Left hindlimb (tissue), 1 donor: ENCODE data around the gene ALPL.

Source experiments
- DNase-seq: peaks from one replicate; pipeline ENCODE4 v3.0.0-alpha.2; 2018

Gene ALPL

DNA sequence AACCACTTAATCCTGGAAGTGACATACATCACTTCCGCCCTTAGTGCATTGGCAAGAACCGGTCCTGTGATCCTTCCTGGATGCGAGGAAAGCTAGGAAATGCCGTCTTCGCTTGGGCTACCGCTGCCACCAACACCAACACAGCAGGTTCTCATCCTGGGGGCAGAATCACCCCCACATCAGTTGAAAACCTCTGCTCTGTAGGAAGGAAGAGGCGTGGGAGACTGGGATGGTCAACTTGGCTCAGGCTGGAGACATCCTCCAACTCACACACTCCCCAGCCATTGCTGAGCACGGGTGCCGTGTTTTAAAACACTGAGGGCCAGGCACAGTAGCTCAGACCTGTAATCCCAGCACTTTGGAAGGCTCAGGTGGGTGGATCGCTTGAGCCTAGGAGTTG, 74.9 kb downstream of the ALPL start:
- no peak for DNase-seq

DNA sequence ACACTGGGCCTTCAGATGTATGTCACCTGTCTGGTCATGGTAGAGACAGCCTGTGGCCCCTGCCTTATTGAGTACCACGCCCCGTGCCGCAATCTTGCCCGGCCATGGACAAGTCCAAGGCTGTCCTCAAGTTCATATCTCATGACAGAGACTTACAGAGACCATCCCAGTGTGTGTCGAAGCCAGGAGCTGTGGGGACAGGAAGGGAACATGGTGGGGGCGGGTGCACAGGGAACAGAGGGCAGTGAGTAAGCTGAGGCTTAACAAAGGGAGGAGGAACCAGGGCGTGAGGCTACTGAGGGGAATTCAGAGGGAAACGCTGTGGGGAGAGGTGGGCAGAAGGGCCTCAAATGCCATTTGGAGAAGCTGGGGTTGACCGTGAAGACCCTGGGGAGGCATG, 75.8 kb downstream of the ALPL start:
- no peak for DNase-seq

- no peak for DNase-seq
Measured at GRCh38 chr1:21586222-21586621, 77.0 kb downstream of the ALPL start.

- peak; percentile 83 for DNase-seq
Measured at GRCh38 chr1:21586846-21587601, 77.8 kb downstream of the ALPL start.

DNA sequence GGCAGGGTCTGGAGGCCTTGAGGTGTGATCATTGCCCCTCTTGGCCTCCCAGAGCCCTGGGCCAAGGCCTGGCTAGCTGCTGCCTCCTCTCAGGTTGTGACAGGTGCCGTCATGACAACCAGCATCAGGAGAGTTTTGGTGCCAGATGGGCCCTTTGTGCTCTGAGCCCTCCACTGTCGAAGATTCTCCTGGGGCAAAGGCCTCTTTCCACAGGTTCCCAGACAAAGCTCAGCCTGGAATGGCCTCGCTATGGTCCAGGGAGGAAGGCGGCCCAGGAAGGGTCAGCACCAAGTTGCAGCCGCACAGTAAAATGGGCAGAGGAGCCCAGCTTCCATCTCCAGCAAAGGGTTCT, 78.4 kb downstream of the ALPL start:
- no peak for DNase-seq

- no peak for DNase-seq
Measured at GRCh38 chr1:21589618-21590017, 80.4 kb downstream of the ALPL start.

- peak; percentile 79 for DNase-seq
Measured at GRCh38 chr1:21590126-21590880, 81.1 kb downstream of the ALPL start.

DNA sequence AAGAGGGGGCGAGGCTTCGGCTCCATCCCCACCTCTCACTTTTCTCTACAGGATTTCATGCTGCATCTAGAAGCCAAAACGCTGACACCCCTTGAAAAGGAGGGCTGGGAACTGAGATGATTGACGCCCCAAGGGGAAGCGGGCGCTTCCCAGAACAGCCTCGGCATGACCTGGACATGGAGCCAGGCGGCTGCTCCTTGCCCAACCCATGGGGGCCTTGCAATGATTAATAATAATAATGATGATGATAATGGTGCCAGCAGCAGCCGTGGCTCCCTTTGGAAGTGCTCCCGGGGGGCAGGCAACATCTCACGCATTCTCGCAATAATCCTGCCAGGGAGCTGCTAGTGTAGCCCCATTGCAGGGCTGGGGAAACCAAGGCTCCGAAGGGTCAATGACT, 81.7 kb downstream of the ALPL start:
- DNase-seq, result no peak

GRCh38 chr1:21592086-21592865, 83.1 kb downstream of the ALPL start:
- no peak for DNase-seq

GRCh38 chr1:21593231-21593630, 84.0 kb downstream of the ALPL start:
- no peak for DNase-seq

DNA sequence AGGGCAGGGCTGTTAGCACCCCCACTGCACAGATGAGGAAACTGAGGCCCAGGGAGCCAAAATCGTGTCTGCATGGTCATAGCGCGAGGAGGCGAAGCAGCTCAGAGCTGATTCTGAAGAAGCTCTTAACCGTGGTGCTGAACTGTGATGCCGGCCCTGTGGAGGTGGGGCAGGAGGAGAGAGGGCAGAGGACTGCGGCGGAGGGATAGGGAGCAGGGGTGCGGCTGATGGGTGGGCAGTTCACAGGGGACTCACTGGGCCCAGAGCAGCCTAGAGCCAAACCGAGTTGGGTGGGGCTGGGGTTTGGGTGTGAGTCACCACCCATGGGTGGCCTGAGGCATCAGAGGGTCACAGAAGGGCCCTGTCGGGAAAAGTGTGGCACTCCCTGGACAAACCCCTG, 85.3 kb downstream of the ALPL start:
- DNase-seq, result no peak

DNA sequence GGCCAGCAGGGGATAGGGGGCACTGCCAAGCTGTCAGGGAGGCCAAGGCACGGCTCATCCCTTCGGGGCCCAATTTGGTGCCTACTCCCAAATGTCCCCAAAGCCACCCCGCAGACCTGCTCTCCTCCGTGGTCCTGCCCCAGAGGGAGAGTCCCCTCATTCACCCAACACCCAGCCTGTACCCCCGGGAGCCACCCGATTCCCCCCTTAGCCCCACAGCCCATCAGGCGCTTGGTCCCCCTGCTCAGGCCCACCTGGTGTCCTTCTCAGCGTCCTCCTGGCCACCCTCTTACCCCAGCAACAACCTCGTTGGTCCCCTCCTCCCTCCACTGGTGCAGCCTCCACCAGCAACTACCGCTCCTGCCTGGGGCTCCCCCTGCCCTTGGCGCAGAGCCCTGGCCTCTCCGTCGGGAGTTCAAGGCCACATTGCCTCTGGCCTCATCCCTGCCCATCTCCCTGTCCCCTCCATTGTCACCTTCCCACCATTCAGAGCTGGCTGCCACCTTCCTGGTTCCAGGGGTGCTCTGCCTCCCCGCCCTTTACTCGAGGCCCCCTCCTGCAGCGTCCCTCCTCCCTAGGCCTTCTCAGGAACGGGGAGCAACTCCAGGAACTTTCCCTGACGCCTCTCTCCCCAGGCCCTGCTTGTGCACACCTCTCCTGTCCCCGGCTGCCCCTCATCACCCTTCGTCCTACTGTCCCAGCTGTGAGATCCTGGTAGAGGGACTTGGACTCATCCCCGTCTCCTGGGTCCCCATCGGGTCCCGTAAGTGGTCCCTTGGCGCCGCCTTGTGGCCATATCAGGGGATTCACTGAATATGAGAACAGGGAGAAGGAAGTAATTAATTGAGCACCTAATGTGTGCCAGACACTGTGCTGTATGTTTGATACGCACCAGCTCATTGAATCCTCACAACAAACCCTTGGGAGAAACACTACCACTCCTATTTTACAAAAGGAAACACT, 86.0 kb downstream of the ALPL start:
- DNase-seq, result no peak

DNA sequence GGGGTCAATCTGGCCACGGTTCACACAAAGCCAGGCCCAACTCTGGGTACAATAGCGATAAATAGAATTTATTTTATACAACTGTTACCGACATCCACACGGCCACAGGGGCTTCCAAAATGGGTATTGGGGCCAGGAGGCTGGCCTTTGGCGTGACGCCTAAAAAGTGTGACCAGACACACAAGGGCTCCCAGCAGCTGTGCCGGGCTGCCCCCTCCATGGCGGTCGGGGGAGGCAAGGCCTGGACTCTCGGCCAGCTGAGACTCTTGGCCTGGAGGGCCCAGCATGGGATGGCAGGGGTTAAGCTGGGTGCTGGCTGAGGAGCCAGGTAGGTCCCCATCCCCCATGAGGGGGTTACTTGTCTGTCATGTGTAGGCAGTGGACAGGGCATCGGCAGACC, 87.0 kb downstream of the ALPL start:
- no peak for DNase-seq

DNA sequence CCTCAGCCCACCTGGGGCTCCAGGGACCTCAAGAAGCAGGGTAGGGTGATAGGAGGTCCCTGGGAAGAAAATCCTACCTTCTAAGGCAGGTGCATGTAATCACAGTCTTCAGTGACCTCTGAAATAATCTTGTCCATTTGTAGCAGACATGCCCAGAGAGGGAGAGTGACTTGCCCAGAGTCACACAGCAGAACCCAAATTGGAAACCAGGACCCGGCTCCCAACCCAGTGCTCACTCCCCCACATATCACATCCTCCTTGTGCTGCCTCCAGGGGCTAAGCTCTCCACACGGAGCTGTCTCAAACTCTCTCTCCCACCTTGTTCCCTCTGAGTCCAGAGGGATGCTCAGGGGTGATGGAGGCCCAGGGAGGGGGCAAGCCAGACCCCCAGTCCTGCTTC, 87.4 kb downstream of the ALPL start:
- no peak for DNase-seq

DNA sequence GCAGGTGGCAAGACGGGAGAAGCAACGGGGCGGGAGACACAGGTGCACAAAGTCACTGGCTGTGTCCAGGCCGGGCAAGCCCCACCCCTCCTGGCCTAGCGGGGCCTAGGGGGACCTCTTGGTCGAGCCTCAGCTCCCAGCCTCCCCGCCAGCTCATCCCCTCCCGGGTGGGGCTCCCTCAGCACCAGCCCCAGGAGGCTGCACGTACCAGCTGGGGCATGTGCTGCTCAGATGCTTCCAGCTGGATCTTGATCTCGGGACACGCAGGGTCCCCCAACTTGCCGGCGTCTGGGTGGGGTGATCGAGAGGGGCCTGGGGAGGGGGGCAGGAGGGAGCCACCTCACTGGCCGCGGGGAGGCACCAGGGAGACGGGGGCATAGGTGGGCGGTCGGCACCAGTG, 88.5 kb downstream of the ALPL start:
- DNase-seq, result no peak

DNA sequence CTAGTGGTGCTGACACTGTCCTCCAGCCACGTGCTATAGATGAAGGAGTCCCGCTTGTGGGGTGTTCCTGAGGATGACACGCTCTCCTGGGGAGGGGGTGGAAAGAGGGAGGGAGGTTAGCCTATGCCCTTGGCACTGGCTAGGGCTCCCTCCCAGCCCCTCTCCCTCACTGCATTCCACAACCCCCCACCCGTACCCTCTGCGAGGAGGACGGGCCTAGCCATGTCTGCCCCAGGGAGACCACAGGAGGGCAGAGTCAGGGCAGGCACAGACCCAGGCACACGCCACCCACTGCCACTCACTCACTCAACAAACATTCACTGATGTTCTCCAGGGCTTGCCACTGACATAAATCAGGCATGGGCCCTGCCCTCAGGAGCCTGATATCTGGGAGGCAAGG, 89.2 kb downstream of the ALPL start:
- DNase-seq, result no peak

DNA sequence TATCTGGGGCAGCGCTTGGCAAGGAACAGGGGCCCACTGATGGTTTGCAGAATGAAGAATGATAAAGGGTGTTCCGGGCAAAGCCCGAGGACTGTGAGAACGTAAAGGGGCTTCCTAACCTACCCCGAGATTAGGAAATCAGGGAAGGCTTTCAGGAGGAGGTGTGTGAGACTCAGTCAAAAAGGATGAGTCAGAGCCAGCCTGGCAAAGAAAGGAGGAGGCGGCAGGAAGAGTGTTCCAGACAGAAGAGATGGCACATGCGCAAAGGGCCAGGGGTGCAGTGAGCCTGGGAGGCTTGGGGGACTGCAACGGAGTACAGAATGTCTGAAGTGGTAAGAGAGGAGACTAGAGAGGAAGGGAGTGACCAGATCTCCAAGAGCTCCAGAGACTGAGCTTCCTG, 89.7 kb downstream of the ALPL start:
- no peak for DNase-seq

GRCh38 chr1:21599402-21599801, 90.2 kb downstream of the ALPL start:
- DNase-seq, result no peak

GRCh38 chr1:21601278-21602048, 92.2 kb downstream of the ALPL start:
- no peak for DNase-seq

DNA sequence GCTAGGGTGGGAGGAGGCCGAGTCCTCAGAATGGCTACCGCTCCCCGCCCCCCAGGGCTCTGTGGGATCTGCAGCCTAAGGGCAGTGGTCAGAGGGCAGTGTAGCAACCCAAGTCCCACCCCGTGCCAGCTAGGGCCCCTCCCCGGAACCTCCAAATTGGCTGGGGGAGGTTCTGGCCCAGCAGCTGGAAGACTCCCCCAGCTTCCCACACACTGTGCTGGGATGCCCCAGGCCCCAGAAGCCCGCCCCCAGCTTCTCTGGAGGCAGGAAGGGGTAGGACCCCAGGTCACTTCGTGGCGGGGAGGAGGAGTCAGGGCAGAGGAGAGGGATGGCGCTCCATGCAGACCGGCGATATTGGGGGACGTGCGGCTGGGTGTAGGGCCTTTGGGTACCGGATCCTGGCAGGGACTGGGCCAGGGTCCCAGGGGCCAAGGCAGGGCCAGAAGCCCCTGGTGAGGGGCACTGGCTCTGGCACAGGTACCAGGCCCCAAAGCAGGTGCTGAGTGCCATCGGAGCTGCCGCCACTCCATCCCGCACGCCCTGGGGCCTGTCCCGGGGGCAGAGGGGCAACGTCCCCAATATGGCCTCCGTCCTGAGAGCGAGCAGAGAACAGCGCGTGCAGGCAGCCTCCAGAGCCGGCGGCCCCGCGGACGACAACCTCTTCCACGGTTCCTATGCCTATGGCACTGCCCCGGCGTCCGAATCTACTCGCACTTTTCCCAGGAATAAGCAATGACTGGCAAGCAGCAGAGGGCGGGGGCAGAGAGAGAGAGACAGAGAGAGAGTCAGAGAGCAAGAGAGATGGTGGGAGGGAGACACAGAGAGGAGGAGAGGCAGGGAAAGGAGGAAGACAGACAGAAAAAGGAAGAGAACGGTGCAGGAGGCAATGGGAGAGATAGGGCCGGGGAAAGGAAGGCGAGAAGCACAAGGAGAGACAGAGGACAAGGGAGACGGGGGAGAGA, 94.2 kb downstream of the ALPL start:
- no peak for DNase-seq
